ENCODE measurements around the gene FAM9C. TPM values are rescaled to one million over a fixed set of nuclear protein-coding genes. Genes with fewer than 3 reads are reported as not detected.

Gene FAM9C
- total and polyA plus RNA-seq, 2 of the 4 experiments (the other 2 are of a cell fraction), result not detected

DNA sequence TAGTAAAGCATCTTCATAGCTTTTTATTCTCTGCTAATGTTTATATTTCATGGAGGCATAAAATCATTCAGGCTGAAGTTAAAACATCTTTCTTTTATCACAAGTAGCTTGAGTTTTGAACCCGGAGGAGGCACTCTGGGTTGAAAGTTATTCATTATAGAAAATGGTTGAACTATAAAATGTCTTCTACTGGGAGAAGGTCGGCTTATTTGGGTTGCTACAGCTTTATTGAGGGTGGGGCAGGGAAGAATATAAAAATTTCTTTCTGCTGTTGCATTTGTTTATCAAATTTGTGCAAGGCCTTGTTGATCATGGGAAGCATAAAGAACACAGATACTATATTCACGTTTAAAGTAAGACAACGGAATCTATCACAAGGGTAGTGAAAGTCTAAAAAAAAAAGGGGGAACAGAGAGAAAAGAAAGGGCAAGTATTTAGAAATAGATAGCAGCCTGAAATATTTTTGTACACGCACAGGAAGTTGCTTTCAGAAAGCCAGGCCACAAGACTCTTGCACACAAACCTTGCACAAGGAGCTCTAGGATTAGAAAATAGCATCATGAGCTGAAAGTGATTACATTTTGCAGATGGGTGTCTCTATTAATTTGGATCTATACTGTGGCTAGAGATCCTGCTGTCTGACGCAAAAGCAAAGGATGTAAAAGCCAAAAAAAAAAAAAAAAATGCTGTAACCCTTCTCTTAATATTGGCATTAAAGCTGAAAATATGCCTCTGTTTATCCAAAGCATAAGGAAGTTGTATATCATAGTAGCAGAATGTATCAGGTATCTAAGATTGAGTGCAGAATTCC, 37.2 kb upstream of the FAM9C start (continued):
- no peak for TF ChIP-seq RCOR1 (IDR thresholded peaks at IDR 0.05; ENCODE audit: insufficient replicate concordance, low read length)
- TF ChIP-seq FOS (IDR thresholded peaks at IDR 0.05; ENCODE audit: low read depth, low read length), result no peak
- TF ChIP-seq POLR2A (IDR thresholded peaks at IDR 0.05; ENCODE audit: low read depth, low read length), result no peak

DNA sequence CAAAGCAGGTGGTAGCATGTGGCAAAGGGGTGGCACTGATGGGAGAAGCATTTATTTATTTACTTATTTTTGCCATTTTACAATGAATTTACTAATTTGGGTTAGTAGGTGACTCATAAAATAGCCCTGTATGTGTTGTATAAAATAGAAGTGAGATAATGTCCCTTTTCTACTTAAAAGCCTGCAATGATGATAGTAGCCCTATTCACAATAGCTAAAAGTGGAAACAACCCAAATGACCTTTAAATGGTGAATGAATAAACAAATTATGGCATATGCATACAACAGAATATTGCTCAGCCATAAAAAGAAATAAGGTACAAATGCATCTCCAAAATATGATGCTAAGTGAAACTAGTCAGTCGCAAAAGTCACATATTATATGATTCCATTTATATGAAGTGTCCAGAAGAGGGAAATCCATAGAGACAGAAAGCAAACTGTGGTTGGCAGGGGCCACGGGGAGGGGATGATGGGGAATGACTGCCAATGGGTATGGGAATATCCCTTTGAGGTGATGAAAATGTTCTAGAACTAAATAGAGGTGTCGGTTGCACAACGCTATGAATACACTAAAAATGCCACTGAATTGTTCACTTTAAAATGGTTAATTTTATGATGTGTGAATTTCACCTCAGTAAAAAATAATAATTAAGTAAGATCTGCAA, 35.8 kb upstream of the FAM9C start:
- H2BK15ac ChIP-seq (ENCODE audit: low read depth, low read length), result peak overlapping the region; percentile 54; the same call in 2 of the 3 replicates
- no CpG with 5 or more reads among the region's 4 CpGs for WGBS, 2 experiments (ENCODE audit: extremely low coverage in 2 of 2, insufficient read length in 1 of 2)

More for the DNA sequence above, 35.8 kb upstream of the FAM9C start:
- Histone ChIP-seq H3K36me3 (ENCODE audit: control insufficient read depth, insufficient read depth, low read length) (no peaks in the 10 kb centered on the region), H3K9ac (ENCODE audit: low read depth, low read length) (no peak overlapping the region), H3K9me3 (ENCODE audit: control insufficient read depth, insufficient read depth, low read length) (no peaks in the 10 kb centered on the region), H4K20me1 (ENCODE audit: insufficient read depth, low read length) (no peaks in the 10 kb centered on the region), H3K56ac (ENCODE audit: extremely low read depth, insufficient read depth, low read length) (no peak overlapping the region), H3K79me1 (ENCODE audit: low read depth in 1 of 2, low read length in 2 of 2) (no peaks in the 10 kb centered on the region), H3K27ac (ENCODE audit: insufficient read depth, low read length) (peak overlapping the region; percentile 49; the same call in 1 of the 2 replicates), H3K4me1 (ENCODE audit: control insufficient read depth, insufficient read depth, low read length) (peaks cover 4% of the 10 kb centered on the region), H3K27me3 (ENCODE audit: control insufficient read depth, insufficient read depth, low read length) (no peaks in the 10 kb centered on the region), H3K9me1 (ENCODE audit: insufficient read depth, low read length) (no peaks in the 10 kb centered on the region), H3K18ac (ENCODE audit: low read depth, low read length) (no peak overlapping the region), H4K8ac (ENCODE audit: low read depth in 2 of 2, low read length in 2 of 2) (no peak overlapping the region), H3K23ac (ENCODE audit: low read depth, low read length) (no peak overlapping the region), H2AFZ (replicated peaks; ENCODE audit: low read length, poor library complexity) (no peak overlapping the region), H2AK9ac (replicated peaks; ENCODE audit: low read depth, low read length, poor library complexity) (no peak overlapping the region), H3K4ac (ENCODE audit: low read depth, low read length) (no peak overlapping the region), H3K14ac (replicated peaks; ENCODE audit: low read depth, low read length) (no peak overlapping the region), H2BK5ac (ENCODE audit: low read depth, low read length, poor library complexity, severe bottlenecking) (no peak overlapping the region), H4K5ac (ENCODE audit: low read depth, low read length) (no peak overlapping the region; the same call in 1 of the 2 replicates), H2AK5ac (ENCODE audit: low read depth, low read length) (no peak overlapping the region), H2BK120ac (ENCODE audit: low read depth, low read length) (peak overlapping the region; percentile 85; the same call in 1 of the 2 replicates), H4K91ac (ENCODE audit: insufficient read depth, low read depth, low read length) (no peak overlapping the region), H3K4me3 (ENCODE audit: insufficient read depth, low read depth, low read length) (no peak overlapping the region), H2BK20ac (ENCODE audit: low read depth, low read length) (no peak overlapping the region), H3K4me2 (ENCODE audit: low read depth, low read length) (no peak overlapping the region)
- in situ Hi-C loops (cut with MboI; ENCODE audit: low sequenced_read_pairs), result no loop called here
- BruUV-seq (replicated peaks), result no TSS peak
- POLR2A ChIA-PET (ENCODE audit: unreplicated experiment), result no interaction called here
- no peak for ATAC-seq (ENCODE audit: low read depth)
- TF ChIP-seq, protein P1, sequence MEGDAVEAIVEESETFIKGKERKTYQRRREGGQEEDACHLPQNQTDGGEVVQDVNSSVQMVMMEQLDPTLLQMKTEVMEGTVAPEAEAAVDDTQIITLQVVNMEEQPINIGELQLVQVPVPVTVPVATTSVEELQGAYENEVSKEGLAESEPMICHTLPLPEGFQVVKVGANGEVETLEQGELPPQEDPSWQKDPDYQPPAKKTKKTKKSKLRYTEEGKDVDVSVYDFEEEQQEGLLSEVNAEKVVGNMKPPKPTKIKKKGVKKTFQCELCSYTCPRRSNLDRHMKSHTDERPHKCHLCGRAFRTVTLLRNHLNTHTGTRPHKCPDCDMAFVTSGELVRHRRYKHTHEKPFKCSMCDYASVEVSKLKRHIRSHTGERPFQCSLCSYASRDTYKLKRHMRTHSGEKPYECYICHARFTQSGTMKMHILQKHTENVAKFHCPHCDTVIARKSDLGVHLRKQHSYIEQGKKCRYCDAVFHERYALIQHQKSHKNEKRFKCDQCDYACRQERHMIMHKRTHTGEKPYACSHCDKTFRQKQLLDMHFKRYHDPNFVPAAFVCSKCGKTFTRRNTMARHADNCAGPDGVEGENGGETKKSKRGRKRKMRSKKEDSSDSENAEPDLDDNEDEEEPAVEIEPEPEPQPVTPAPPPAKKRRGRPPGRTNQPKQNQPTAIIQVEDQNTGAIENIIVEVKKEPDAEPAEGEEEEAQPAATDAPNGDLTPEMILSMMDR (conservative IDR thresholded peaks at IDR 0.05; ENCODE audit: low read depth, low read length), result no peak
- TF ChIP-seq RAD21 (IDR thresholded peaks at IDR 0.05; ENCODE audit: low read length), result no peak
- no peak for TF ChIP-seq BHLHE40 (IDR thresholded peaks at IDR 0.05; ENCODE audit: low read depth, low read length)
- CTCF ChIA-PET, result no interaction called here
- intact Hi-C loops (cut with micrococcal nuclease), result no loop called here
- DNase-seq, result no peak
- dilution Hi-C loops (cut with HindIII; ENCODE audit: low sequenced_read_pairs, unreplicated experiment), result no loop called here
